ENCODE measurements around the gene ANKRD34C.

The ANKRD34C gene

DNA sequence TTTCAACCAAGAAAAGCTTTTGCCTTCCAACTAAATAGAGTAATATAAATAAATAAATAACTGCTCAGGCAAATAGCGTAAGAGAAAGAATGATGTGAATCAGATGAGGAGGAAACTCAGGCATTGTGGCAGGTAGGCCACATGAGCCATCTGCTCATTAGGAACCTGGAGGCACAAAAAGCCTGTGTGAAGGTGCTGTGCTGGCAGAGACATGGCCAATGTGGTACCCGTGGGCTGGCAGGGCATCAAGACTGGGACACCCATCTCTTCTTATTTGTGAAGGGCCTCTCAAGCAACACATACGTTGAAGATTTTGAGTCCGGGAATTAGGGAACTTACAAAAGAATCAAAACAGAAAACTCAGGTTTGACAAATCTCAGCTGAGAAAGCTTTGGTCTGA, 9.5 kb downstream of the ANKRD34C start:
- H3K27ac ChIP-seq: no peak overlapping the region
- CTCF ChIA-PET: no interaction called here
- no peak for DNase-seq (ENCODE audit: low spot score)
- POLR2A ChIA-PET (ENCODE audit: low non-redundant PET): no interaction called here
- TF ChIP-seq, protein P1, sequence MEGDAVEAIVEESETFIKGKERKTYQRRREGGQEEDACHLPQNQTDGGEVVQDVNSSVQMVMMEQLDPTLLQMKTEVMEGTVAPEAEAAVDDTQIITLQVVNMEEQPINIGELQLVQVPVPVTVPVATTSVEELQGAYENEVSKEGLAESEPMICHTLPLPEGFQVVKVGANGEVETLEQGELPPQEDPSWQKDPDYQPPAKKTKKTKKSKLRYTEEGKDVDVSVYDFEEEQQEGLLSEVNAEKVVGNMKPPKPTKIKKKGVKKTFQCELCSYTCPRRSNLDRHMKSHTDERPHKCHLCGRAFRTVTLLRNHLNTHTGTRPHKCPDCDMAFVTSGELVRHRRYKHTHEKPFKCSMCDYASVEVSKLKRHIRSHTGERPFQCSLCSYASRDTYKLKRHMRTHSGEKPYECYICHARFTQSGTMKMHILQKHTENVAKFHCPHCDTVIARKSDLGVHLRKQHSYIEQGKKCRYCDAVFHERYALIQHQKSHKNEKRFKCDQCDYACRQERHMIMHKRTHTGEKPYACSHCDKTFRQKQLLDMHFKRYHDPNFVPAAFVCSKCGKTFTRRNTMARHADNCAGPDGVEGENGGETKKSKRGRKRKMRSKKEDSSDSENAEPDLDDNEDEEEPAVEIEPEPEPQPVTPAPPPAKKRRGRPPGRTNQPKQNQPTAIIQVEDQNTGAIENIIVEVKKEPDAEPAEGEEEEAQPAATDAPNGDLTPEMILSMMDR (conservative IDR thresholded peaks at IDR 0.05; ENCODE audit: low read depth): no peak

DNA sequence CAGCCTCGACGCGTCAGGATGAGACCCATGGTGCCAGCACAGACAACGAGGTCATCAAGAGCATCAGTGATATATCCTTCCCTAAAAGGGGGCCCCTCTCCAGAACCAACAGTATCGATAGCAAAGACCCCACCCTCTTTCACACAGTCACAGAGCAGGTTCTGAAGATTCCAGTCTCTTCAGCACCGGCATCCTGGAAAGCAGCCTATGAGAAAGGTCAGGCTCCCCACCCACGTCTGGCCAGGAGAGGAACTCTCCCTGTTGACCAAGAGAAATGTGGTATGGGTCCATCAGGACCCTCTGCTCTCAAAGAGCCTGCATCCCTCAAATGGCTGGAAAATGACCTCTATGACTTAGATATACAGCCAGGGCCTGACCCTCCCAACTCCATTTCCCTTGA, 11.6 kb downstream of the ANKRD34C start:
- no peak overlapping the region for H3K27ac ChIP-seq
- ChIA-PET CTCF (no interaction called here), POLR2A (ENCODE audit: low non-redundant PET) (no interaction called here)
- DNase-seq (ENCODE audit: low spot score): no peak
- TF ChIP-seq, protein P1 (conservative IDR thresholded peaks at IDR 0.05; ENCODE audit: low read depth): no peak

DNA sequence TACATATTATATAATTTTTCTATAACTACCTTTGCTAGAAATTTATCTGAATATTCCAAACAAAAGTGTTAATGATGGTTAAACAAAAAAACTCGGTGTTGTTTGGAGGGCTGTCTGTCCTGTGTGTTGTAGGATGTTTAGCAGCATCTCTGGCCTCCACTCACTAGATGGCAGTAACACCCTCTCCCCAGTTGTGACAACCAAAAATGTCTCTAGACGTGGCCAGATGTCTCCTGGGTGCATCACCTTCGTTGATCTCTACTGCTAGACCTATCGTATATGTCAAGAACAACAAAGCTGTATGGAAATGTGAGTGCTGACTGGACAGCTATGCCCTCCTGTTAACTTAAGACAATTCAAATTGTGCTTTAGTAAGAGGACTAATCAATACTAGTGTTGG, 14.1 kb downstream of the ANKRD34C start:
- POLR2A ChIA-PET (ENCODE audit: low non-redundant PET): no interaction called here
- TF ChIP-seq, protein P1 (conservative IDR thresholded peaks at IDR 0.05; ENCODE audit: low read depth): no peak; the same call in none of the 2 replicates
- CTCF ChIA-PET: no interaction called here
- DNase-seq (ENCODE audit: low spot score): no peak
- no peak overlapping the region for H3K27ac ChIP-seq

DNA sequence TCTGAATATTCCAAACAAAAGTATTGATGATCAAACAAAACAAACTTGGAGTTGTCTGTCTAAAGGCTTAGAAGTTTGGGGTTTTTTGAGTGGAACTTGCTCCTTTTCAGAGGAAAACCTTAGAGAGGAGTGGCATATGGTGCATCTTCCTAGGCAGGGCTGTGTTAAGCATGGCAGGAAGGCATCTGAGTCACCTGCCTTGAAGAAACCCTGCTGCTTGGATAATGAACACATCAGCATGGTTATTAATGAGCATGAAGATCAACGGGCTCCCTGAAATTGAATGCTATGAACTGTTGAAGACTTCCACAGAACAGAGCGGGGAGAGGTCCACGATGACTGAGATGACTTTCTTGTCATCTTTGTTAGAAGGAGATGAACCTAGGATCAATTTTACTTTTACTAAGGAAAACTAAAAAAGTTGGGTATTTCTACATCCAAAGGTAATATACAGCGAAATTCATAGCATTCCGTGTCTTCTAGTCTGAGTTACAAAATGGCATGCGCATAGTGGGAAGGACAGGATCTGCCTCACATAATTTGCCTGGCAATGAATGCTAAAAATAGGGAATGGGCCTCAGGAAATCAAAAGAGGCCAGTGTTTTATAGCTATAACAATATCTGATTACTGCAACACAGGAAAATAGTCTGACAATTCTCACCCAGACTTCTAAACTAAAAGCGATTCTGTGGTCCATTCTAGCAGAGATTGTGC, 16.8 kb downstream of the ANKRD34C start:
- POLR2A ChIA-PET (ENCODE audit: low non-redundant PET): no interaction called here
- CTCF ChIA-PET: interaction anchor here (0.7 kb wide), 1 partner anchor 769 kb away, joined by 3 read pairs; no protein-coding TSS in a partner anchor
- TF ChIP-seq, protein P1 (conservative IDR thresholded peaks at IDR 0.05; ENCODE audit: low read depth): no peak
- no peak overlapping the region for H3K27ac ChIP-seq
- no peak for DNase-seq (ENCODE audit: low spot score)

DNA sequence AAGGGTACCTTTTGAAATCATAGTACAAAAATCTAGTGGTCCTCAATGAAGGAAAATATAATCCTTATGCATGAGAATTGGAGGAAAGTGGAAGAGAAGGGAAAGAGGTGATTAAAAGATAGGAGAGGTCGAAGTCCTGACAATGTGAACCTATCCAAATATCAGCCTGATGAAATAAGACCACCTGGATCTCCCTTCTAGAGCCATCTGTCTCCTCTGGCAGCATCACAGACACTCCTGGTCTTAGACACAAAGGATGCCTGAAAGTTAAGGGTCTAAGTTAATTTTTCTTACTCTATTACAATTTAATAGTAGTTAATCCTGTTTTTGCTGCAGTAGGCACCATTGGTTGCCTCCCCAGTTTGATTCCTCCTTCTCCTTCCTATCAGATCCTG, 17.3 kb downstream of the ANKRD34C start:
- ChIA-PET CTCF (interaction anchor here (0.7 kb wide), 1 partner anchor 770 kb away, joined by 3 read pairs; no protein-coding TSS in a partner anchor), POLR2A (ENCODE audit: low non-redundant PET) (no interaction called here)
- no peak for DNase-seq (ENCODE audit: low spot score)
- TF ChIP-seq, protein P1 (conservative IDR thresholded peaks at IDR 0.05; ENCODE audit: low read depth): no peak
- no peak overlapping the region for H3K27ac ChIP-seq

DNA sequence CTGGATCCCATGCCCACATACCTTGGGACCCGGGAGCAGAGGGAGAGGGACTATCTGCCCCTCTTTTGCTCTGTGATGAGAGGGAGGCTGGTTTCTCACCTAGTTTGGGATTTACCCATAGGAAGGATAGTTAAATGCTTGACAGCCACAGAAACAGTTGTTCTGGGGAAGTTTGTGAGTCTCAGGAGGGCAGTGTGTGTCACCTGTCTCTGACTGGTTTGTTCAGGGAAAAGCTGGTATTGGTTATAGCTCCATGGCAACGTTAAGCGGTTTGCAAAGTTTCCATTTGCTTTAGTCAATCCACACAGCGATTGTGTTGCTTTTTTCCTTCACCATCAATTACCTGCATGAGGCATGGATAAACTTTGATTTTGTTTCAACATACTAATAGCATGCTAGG, 24.7 kb downstream of the ANKRD34C start:
- POLR2A ChIA-PET (ENCODE audit: low non-redundant PET): no interaction called here
- TF ChIP-seq, protein P1 (conservative IDR thresholded peaks at IDR 0.05; ENCODE audit: low read depth): no peak
- CTCF ChIA-PET: no interaction called here
- H3K27ac ChIP-seq: no peak overlapping the region
- DNase-seq (ENCODE audit: low spot score): no peak

Measured in RWPE1 (cell line).